ENCODE measurements around the gene MAPRE2. TPM values are rescaled to one million over a fixed set of nuclear protein-coding genes. Genes with fewer than 3 reads are reported as not detected.

The MAPRE2 gene
- total RNA-seq, 2 donors from 2014 or later: 16.1 to 17.2 TPM

DNA sequence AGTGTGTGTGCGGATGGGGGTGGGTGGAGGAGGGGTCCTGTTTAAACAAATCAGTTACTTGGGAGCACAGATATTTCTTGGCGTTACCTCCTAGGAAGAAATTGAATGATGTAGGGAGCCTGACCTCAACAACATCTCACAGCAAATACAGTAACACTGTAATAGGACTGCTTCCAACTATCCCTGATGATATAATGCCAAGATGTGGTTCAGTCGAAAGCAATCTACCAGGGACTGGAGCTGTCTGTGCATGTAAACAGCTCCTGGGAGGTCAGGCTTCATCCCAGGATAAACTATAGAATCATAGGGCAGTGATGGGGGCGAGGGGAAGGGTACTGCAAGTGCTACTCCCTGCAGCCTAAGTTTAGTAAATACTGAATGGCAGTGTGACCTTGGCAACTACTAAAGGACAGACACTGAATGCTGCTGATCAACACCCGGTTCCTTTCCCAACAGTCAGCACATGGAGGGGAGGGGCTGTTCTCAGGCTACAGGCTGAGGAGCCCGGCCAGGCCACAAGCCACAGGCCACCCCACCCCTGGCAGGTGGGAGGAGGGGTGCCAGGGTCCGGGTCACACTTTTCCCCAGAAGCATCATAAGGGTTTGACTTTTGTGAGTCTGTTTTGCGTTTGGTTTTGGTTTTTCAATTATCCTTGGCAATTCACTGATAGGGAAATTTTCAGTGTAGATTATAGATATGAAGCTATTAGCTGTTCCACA lies 114.3 kb downstream of the MAPRE2 start:
- DNase-seq (ENCODE audit: low spot score): no peak
- H3K4me3 ChIP-seq: no peak overlapping the region
- no peaks in the 10 kb centered on the region for H3K9me3 ChIP-seq
- TF ChIP-seq POLR2A (IDR thresholded peaks at IDR 0.05) (no peak), POLR2AphosphoS5 (IDR thresholded peaks at IDR 0.05) (no peak), CTCF (IDR thresholded peaks at IDR 0.05) (no peak)
- WGBS: 17% methylated on average over 8 of the region's 8 CpGs
- intact Hi-C loops (cut with DNase I): no loop called here
- no peaks in the 10 kb centered on the region for H3K36me3 ChIP-seq
- H3K27ac ChIP-seq: no peak overlapping the region
- no peaks in the 10 kb centered on the region for H3K27me3 ChIP-seq (replicated peaks; ENCODE audit: insufficient read depth)
- H3K4me1 ChIP-seq (replicated peaks): no peaks in the 10 kb centered on the region

GRCh38 chr18:35157181-35157580 lies 116.0 kb downstream of the MAPRE2 start:
- no peak overlapping the region for H3K27ac ChIP-seq
- no peaks in the 10 kb centered on the region for H3K36me3 ChIP-seq
- WGBS: 83% methylated on average over 4 of the region's 4 CpGs
- no peak for DNase-seq (ENCODE audit: low spot score)
- H3K4me1 ChIP-seq (replicated peaks): no peaks in the 10 kb centered on the region
- H3K27me3 ChIP-seq (replicated peaks; ENCODE audit: insufficient read depth): no peaks in the 10 kb centered on the region
- no peaks in the 10 kb centered on the region for H3K9me3 ChIP-seq
- TF ChIP-seq POLR2AphosphoS5 (IDR thresholded peaks at IDR 0.05): no peak
- no peak for TF ChIP-seq POLR2A (IDR thresholded peaks at IDR 0.05)
- no peak for TF ChIP-seq CTCF (IDR thresholded peaks at IDR 0.05)
- intact Hi-C loops (cut with DNase I): no loop called here
- no peak overlapping the region for H3K4me3 ChIP-seq

GRCh38 chr18:35158728-35159450 lies 117.7 kb downstream of the MAPRE2 start:
- Histone ChIP-seq H3K9me3 (no peaks in the 10 kb centered on the region), H3K4me3 (no peak overlapping the region), H3K36me3 (no peaks in the 10 kb centered on the region), H3K27me3 (replicated peaks; ENCODE audit: insufficient read depth) (no peaks in the 10 kb centered on the region), H3K27ac (no peak overlapping the region), H3K4me1 (replicated peaks) (no peaks in the 10 kb centered on the region)
- intact Hi-C loops (cut with DNase I): no loop called here
- TF ChIP-seq POLR2AphosphoS5 (IDR thresholded peaks at IDR 0.05) (no peak), POLR2A (IDR thresholded peaks at IDR 0.05) (no peak), CTCF (IDR thresholded peaks at IDR 0.05) (no peak)
- WGBS: 76% methylated on average over 5 of the region's 5 CpGs
- DNase-seq (ENCODE audit: low spot score): no peak

- 91% methylated on average over 3 of the region's 3 CpGs for WGBS
- no peaks in the 10 kb centered on the region for H3K27me3 ChIP-seq (replicated peaks; ENCODE audit: insufficient read depth)
- H3K4me3 ChIP-seq: no peak overlapping the region
- no peak for DNase-seq (ENCODE audit: low spot score)
- H3K27ac ChIP-seq: no peak overlapping the region
- no peaks in the 10 kb centered on the region for H3K9me3 ChIP-seq
- no peaks in the 10 kb centered on the region for H3K4me1 ChIP-seq (replicated peaks)
- intact Hi-C loops (cut with DNase I): no loop called here
- H3K36me3 ChIP-seq: no peaks in the 10 kb centered on the region
- TF ChIP-seq POLR2AphosphoS5 (IDR thresholded peaks at IDR 0.05) (no peak), CTCF (IDR thresholded peaks at IDR 0.05) (no peak), POLR2A (IDR thresholded peaks at IDR 0.05) (no peak)
These were observed 118.6 kb downstream of the MAPRE2 start for GRCh38 chr18:35159782-35160181.

DNA sequence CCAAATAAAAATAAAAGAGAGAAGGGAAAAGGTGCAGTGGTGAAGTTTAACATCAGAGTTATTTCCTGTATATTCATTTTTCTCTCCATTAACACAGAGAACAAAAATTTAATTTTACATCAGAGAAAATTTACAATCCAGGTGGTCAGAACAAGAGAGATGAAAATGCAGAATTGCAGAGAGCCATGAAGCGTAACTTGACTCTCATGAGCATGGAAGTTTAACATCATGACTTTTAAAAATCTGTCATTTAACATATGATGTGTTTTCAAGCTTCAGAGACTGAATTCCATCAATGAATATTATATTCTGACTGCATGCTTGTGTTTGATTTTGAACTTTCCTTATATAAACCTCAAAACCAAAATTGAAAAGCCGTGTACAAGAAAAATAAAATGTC lies 120.3 kb downstream of the MAPRE2 start:
- 91% methylated on average over 2 of the region's 2 CpGs for WGBS
- H3K4me1 ChIP-seq (replicated peaks): no peaks in the 10 kb centered on the region
- H3K9me3 ChIP-seq: no peaks in the 10 kb centered on the region
- no peak overlapping the region for H3K4me3 ChIP-seq
- no peak for TF ChIP-seq CTCF (IDR thresholded peaks at IDR 0.05)
- no peak for TF ChIP-seq POLR2AphosphoS5 (IDR thresholded peaks at IDR 0.05)
- no peak for TF ChIP-seq POLR2A (IDR thresholded peaks at IDR 0.05)
- DNase-seq (ENCODE audit: low spot score): no peak
- no peaks in the 10 kb centered on the region for H3K27me3 ChIP-seq (replicated peaks; ENCODE audit: insufficient read depth)
- no peaks in the 10 kb centered on the region for H3K36me3 ChIP-seq
- intact Hi-C loops (cut with DNase I): no loop called here
- no peak overlapping the region for H3K27ac ChIP-seq
